Fibroblast of gingiva (primary cell): Measurements from ENCODE around the gene KCNB1.
"Not testable (repeated sequence)": the region's sequence is repeated elsewhere in the genome, so short reads cannot be mapped to it uniquely, and the experiment has no call there.

ENCODE experiments used
- DNase-seq: peaks from one replicate; pipeline ENCODE4 v3.0.0-alpha.2; 2011; ENCODE audit warnings: low read depth

Gene KCNB1

GRCh38 chr20:49435639-49436038 is 46.8 kb downstream of the KCNB1 start:
- DNase-seq, result no peak

- DNase-seq, result no peak
Measured at GRCh38 chr20:49433333-49433732, 49.1 kb downstream of the KCNB1 start.

- no peak for DNase-seq
Measured at GRCh38 chr20:49432550-49432949, 49.9 kb downstream of the KCNB1 start.

GRCh38 chr20:49431329-49431728 is 51.1 kb downstream of the KCNB1 start:
- no peak for DNase-seq

- DNase-seq, result no peak
Measured at GRCh38 chr20:49430320-49430719, 52.1 kb downstream of the KCNB1 start.

GRCh38 chr20:49427751-49428518 is 54.5 kb downstream of the KCNB1 start:
- no peak for DNase-seq

- DNase-seq, result no peak
Measured at GRCh38 chr20:49426873-49427272, 55.6 kb downstream of the KCNB1 start.

- no peak for DNase-seq
Measured at GRCh38 chr20:49426395-49426794, 56.1 kb downstream of the KCNB1 start.

GRCh38 chr20:49424536-49424935 is 57.9 kb downstream of the KCNB1 start:
- DNase-seq, result no peak

GRCh38 chr20:49422161-49422560 is 60.3 kb downstream of the KCNB1 start:
- DNase-seq, result no peak

- no peak for DNase-seq
Measured at GRCh38 chr20:49420811-49421295, 61.6 kb downstream of the KCNB1 start.

- DNase-seq, result no peak
Measured at GRCh38 chr20:49420292-49420691, 62.2 kb downstream of the KCNB1 start.

- no peak for DNase-seq
Measured at GRCh38 chr20:49419785-49420184, 62.7 kb downstream of the KCNB1 start.

GRCh38 chr20:49418809-49419208 is 63.7 kb downstream of the KCNB1 start:
- no peak for DNase-seq

- DNase-seq, result no peak
Measured at GRCh38 chr20:49417843-49418555, 64.5 kb downstream of the KCNB1 start.

GRCh38 chr20:49415668-49416044 is 66.8 kb downstream of the KCNB1 start:
- no peak for DNase-seq

GRCh38 chr20:49415005-49415667 is 67.3 kb downstream of the KCNB1 start:
- DNase-seq, result no peak

GRCh38 chr20:49413677-49414076 is 68.8 kb downstream of the KCNB1 start:
- DNase-seq, result no peak

GRCh38 chr20:49412953-49413352 is 69.5 kb downstream of the KCNB1 start:
- no peak for DNase-seq

GRCh38 chr20:49412254-49412653 is 70.2 kb downstream of the KCNB1 start:
- DNase-seq, result no peak

- DNase-seq, result no peak
Measured at GRCh38 chr20:49411221-49411925, 71.1 kb downstream of the KCNB1 start.

- not testable (repeated sequence) for DNase-seq
Measured at GRCh38 chr20:49409975-49410621, 72.4 kb downstream of the KCNB1 start.
